HepG2 (cell line): ENCODE measurements around the gene TRMT112. TPM values are rescaled to one million over a fixed set of nuclear protein-coding genes. Genes with fewer than 3 reads are reported as not detected.

Source experiments
- ARNT ChIP-seq: fragments of 450-650 bp; IDR thresholded peaks from 2 replicates; pipeline ENCODE4 v1.6.1; 2017
- KDM6A ChIP-seq: IDR thresholded peaks from 2 replicates; pipeline ENCODE4 v1.6.1; 2016; ENCODE audit warnings: low read depth
- MLLT10 ChIP-seq: sonication (generic); formaldehyde crosslinking; IDR thresholded peaks from 2 replicates; pipeline ENCODE4 v1.4.0; 2020; ENCODE audit warnings: missing genetic modification reagents
- PBX2 ChIP-seq: IDR thresholded peaks from 2 replicates; pipeline ENCODE4 v1.6.1; 2016; ENCODE audit warnings: control low read depth
- PBX3 ChIP-seq: sonication (generic); formaldehyde crosslinking; IDR thresholded peaks from 2 replicates; pipeline ENCODE4 v1.8.1; 2023; ENCODE audit warnings: missing genetic modification reagents, inconsistent platforms, borderline replicate concordance
- PPARG ChIP-seq: conservative IDR thresholded peaks from 2 replicates; pipeline ENCODE4 v1.6.1; 2016; ENCODE audit warnings: missing biosample characterization, missing genetic modification reagents
- RERE ChIP-seq: IDR thresholded peaks from 2 replicates; pipeline ENCODE4 v1.6.1; 2016; ENCODE audit warnings: low read depth, missing genetic modification reagents, missing compliant biosample characterization
- SKIL ChIP-seq: sonication (generic); formaldehyde crosslinking; IDR thresholded peaks from 2 replicates; pipeline ENCODE4 v1.8.0; 2022; ENCODE audit warnings: missing genetic modification reagents, mild to moderate bottlenecking, moderate library complexity, borderline replicate concordance
- TFE3 ChIP-seq: IDR thresholded peaks from 2 replicates; pipeline ENCODE4 v1.6.1; 2016
- ZBTB44 ChIP-seq: sonication (generic); formaldehyde crosslinking; IDR thresholded peaks from 2 replicates; pipeline ENCODE4 v1.4.0; 2020; ENCODE audit warnings: missing genetic modification reagents
- ZNF333 ChIP-seq: sonication (generic); formaldehyde crosslinking; IDR thresholded peaks from 2 replicates; pipeline ENCODE4 v1.4.0; 2020; ENCODE audit warnings: mild to moderate bottlenecking, missing genetic modification reagents, borderline replicate concordance
- ZNF343 ChIP-seq: sonication (generic); formaldehyde crosslinking; IDR thresholded peaks from 2 replicates; pipeline ENCODE4 v1.4.0; 2020; ENCODE audit warnings: mild to moderate bottlenecking, missing genetic modification reagents
- ZNF572 ChIP-seq: sonication (generic); formaldehyde crosslinking; IDR thresholded peaks from 2 replicates; pipeline ENCODE4 v1.5.1; 2020; ENCODE audit warnings: mild to moderate bottlenecking, missing genetic modification reagents
- ZNF674 ChIP-seq: sonication (generic); formaldehyde crosslinking; IDR thresholded peaks from 2 replicates; pipeline ENCODE4 v1.5.0; 2020; ENCODE audit warnings: low read depth, mild to moderate bottlenecking, missing genetic modification reagents
- polyA plus RNA-seq, 8 experiments: library from polyadenylated mRNA; depleted of rRNA in 3 of 8; stranded (reverse) in 7 of 8; unstranded in 1 of 8; fragments of >200 nt; fragmentation: Illumina TruSeq in 4 of 8; extraction: Trizol in 4 of 8; gene quantifications; 2 replicates each; pipeline versions ENCODE4 v1.2.1 to v1.2.3, GENCODE V29; 2011 to 2016; ENCODE audit warnings: low read depth in 4 of 8, missing spikeins in 1 of 8, mixed read lengths in 1 of 8; ENCODE audit not compliant: insufficient read depth in 1 of 8
- total RNA-seq, 5 experiments: library from RNA; depleted of rRNA; stranded (reverse); fragments of >200 nt; fragmentation: Illumina TruSeq; extraction: Trizol; gene quantifications; 2 replicates each; pipeline ENCODE4 v1.2.3, GENCODE V29; 2016; ENCODE audit warnings: low read depth in 1 of 5

TRMT112 gene
- total and polyA plus RNA-seq, 2 of the 13 experiments (the other 11 are each of a cell fraction or from before 2014, with no cell fraction given): 186 to 409 TPM

GRCh38 chr11:64317961-64318765 is 804 bp upstream of the TRMT112 start, which contains the start of gene PRDX5 (continued):
- peak; percentile 29; the same call in 1 of the 2 replicates for TF ChIP-seq RERE
- TF ChIP-seq PPARG (CRISPR knock-in tag): no peak
- no peak for TF ChIP-seq TFE3 (CRISPR knock-in tag)
- no peak for TF ChIP-seq MLLT10 (CRISPR knock-in tag)
- TF ChIP-seq ZBTB44: no peak
- TF ChIP-seq KDM6A (CRISPR knock-in tag): no peak
- no peak; the same call in 1 of the 2 replicates for TF ChIP-seq SKIL
- no peak for TF ChIP-seq ARNT
- 0 out of 2 replicates have a peak, but pooled peaks have one; percentile 83 for TF ChIP-seq ZNF572 (CRISPR knock-in tag)
- TF ChIP-seq ZNF674 (CRISPR knock-in tag): no peak
- TF ChIP-seq ZNF343: 0 out of 2 replicates have a peak, but pooled peaks have one; percentile 77
- no peak for TF ChIP-seq ZNF333 (CRISPR knock-in tag)
- TF ChIP-seq PBX3 (CRISPR knock-in tag): no peak
- TF ChIP-seq PBX2 (CRISPR knock-in tag): no peak
